Ovary (tissue), 3 donors: ENCODE data around the gene RAF1.

ENCODE experiments used
- POLR2A ChIP-seq: fragments of 450-650 bp; IDR thresholded peaks from one replicate; pipeline ENCODE4 v1.6.1; 2017; ENCODE audit warnings: antibody characterized with exemption, mild to moderate bottlenecking, moderate library complexity
- TF ChIP-seq, protein P1 (sequence below), 3 donors: fragments of 450-650 bp in 2 of 3; fragments of 200-600 bp in 1 of 3; IDR thresholded peaks; one replicate each; pipeline versions ENCODE4 v1.5.1 to v1.8.0; 2016 to 2022; ENCODE audit warnings: antibody characterized with exemption in 3 of 3, mild to moderate bottlenecking in 1 of 3
- donor health status: DM: no; HTN: no; CAD: no.

DNA sequence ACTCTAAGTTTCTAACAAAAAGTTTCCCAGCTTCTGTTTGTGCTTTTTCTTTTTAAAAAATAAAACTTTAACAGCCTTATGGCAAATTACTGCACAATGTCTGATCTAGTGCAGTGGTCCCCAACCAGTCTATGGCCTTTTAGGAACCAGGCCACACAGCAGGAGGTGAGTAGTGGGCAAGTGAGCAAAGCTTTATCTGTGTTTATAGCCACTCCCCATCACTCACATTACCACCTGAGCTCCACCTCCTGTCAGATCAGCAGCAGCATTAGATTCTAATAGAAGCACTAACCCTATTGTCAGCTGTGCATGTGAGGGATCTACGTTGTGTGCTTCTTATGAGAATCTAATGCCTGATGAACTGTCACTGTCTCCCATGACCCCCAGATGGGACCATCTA is 101.5 kb downstream of the RAF1 start:
- TF ChIP-seq, protein P1, sequence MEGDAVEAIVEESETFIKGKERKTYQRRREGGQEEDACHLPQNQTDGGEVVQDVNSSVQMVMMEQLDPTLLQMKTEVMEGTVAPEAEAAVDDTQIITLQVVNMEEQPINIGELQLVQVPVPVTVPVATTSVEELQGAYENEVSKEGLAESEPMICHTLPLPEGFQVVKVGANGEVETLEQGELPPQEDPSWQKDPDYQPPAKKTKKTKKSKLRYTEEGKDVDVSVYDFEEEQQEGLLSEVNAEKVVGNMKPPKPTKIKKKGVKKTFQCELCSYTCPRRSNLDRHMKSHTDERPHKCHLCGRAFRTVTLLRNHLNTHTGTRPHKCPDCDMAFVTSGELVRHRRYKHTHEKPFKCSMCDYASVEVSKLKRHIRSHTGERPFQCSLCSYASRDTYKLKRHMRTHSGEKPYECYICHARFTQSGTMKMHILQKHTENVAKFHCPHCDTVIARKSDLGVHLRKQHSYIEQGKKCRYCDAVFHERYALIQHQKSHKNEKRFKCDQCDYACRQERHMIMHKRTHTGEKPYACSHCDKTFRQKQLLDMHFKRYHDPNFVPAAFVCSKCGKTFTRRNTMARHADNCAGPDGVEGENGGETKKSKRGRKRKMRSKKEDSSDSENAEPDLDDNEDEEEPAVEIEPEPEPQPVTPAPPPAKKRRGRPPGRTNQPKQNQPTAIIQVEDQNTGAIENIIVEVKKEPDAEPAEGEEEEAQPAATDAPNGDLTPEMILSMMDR (IDR thresholded peaks at IDR 0.05) = no peak
- TF ChIP-seq POLR2A = no peak
